GM13976 (cell line): Measurements from ENCODE around the gene DCAF8L2.
"Not testable (repeated sequence)": the region's sequence is repeated elsewhere in the genome, so short reads cannot be mapped to it uniquely, and the experiment has no call there.

Source experiments
- DNase-seq: peaks from one replicate; pipeline ENCODE4 v3.0.0; 2012; ENCODE audit warnings: low spot score
- CTCF ChIP-seq: IDR thresholded peaks from 2 replicates; pipeline ENCODE4 v1.5.1; 2012; ENCODE audit warnings: borderline replicate concordance, mild to moderate bottlenecking; ENCODE audit not compliant: insufficient read depth; ENCODE audit errors: extremely low read depth, missing control alignments, control extremely low read depth
- in situ Hi-C: fragments of 300-500 bp; cut with MboI; formaldehyde crosslinking; loops from one replicate; pipeline ENCODE4 v1.12.0; 2022; ENCODE audit warnings: low sequenced_read_pairs, mixed read lengths, inconsistent platforms; ENCODE audit not compliant: unreplicated experiment

DCAF8L2 gene

GRCh38 chrX:27683566-27684208, 93.5 kb downstream of the DCAF8L2 start:
- DNase-seq, in situ Hi-C loops: not testable (repeated sequence)
- TF ChIP-seq CTCF, result peak; percentile 33

- in situ Hi-C loops, result no loop called here
- no peak for TF ChIP-seq CTCF
- DNase-seq, result no peak
Measured at GRCh38 chrX:27694667-27695066, 104.5 kb downstream of the DCAF8L2 start.

- TF ChIP-seq CTCF, result no peak
- in situ Hi-C loops, result no loop called here
- no peak for DNase-seq
Measured at GRCh38 chrX:27706526-27706925, 116.4 kb downstream of the DCAF8L2 start.

GRCh38 chrX:27715610-27716009, 125.5 kb downstream of the DCAF8L2 start:
- in situ Hi-C loops, result no loop called here
- no peak for TF ChIP-seq CTCF
- DNase-seq, result no peak

GRCh38 chrX:27728291-27728690, 138.1 kb downstream of the DCAF8L2 start:
- no peak for DNase-seq
- in situ Hi-C loops, result no loop called here
- TF ChIP-seq CTCF, result no peak

- TF ChIP-seq CTCF, result no peak
- in situ Hi-C loops, result no loop called here
- DNase-seq, result no peak
Measured at GRCh38 chrX:27731962-27732361, 141.8 kb downstream of the DCAF8L2 start.
